ENCODE data around the gene KLRF2.
"Not testable (repeated sequence)": the region's sequence is repeated elsewhere in the genome, so short reads cannot be mapped to it uniquely, and the experiment has no call there.

The KLRF2 gene

DNA sequence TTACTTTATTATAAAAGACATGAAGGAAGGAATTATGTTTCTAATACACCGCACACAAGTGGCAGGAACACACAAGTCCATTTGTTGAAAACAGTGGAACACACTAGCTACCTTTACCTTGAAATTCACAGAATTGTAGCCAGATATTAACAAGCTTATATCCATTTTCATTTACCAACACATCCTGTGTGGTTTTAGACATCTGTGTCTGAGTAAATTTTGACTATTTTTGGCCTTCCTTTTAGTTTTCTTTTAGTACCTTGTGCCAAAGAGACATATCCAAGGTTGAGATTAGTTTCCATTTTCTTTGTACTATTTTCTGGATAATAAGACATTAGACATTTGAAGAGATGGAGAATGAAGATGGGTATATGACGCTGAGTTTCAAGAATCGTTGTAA, at the start of gene KLRF2:
Gene KLRF2 (plus strand): TSS at position 244 of the 400 bp plus-strand sequence. CDS start 107 bp downstream, at position 351.
- no peak for DNase-seq (ENCODE audit: low read depth)

- no peak for DNase-seq (ENCODE audit: low read depth)
Measured at GRCh38 chr12:9831720-9832119, 49.6 kb upstream of the KLRF2 start.

DNA sequence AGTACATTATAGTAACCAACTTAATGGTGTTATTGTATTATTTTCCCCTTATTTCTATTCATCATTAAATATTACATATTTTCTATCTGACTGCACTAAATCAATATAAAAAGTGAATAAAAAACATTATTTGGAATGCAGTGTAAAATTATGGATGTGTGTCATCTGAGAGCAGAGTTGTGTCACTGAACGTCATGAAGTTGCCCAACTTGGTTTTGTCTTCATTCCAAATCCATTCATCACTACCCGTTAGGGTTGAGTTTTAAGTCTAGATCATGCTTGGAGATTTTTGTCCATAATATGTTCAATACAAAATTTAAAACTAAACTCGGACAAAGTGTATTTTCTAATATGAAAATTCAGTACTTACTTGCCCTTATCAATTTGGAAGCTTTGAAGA, 37.9 kb upstream of the KLRF2 start:
- DNase-seq (ENCODE audit: low read depth), result no peak

DNA sequence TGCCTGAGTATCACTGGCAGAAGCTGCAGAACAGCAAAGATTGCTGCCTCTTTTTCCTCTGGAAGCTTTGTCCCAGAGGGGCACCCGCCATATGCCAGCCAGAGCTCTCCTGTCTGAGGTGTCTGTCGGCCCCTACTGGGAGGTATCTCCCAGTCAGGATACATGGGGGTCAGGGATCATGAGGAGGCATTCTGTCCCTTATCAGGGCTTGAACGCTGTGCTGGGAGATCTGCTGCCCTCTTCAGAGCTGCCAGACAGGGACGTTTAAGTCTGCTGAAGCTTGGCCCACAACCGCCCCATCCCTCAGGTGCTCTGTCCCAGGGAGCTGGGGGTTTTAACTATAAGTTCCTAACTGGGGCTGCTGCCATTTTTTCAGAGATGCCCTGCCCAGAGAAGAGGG, 32.4 kb upstream of the KLRF2 start:
- DNase-seq (ENCODE audit: low read depth), result no peak

GRCh38 chr12:9851050-9851449, 30.2 kb upstream of the KLRF2 start:
- DNase-seq (ENCODE audit: low read depth), result no peak

DNA sequence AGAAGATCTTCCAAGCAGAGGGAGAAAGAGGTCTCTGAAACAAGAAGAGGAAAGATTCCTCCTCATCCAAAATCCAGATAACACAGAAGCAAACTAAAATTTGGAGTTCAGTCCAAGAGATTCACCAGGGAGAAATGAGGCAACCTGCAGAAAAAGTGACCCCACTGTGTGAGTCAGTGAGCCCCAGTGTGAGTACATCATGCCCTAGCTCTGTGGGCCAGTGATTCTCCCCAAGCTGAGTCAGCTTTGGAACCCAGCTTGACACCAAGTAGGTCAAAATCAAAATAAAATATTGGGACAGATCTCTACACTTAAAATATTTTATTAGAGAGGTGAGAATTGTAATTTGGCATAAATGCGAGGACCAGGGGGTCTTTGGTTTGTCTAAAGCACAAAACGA, 29.4 kb upstream of the KLRF2 start:
- no peak for DNase-seq (ENCODE audit: low read depth)

GRCh38 chr12:9856151-9856550, 25.1 kb upstream of the KLRF2 start:
- DNase-seq (ENCODE audit: low read depth), result no peak

DNA sequence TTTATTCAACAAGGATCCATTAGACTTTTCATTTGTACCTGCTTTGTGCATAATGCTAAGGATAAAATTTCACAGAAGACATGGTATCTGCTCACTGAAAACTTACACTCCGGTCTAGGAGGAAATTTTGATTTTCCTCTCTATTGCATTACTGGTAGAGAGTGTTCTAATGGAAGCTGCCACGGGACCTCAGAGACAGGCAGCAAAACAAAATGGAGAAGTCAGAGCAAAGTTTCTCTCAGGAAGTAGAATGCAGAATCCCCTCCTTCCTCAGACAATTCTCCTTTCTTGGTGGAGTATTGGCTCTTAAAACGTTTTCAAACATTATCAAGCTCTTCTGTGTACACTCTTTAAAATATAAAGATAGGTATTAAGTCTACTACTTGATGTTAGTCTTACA, 24.4 kb upstream of the KLRF2 start:
- no peak for DNase-seq (ENCODE audit: low read depth)

- no peak for DNase-seq (ENCODE audit: low read depth)
Measured at GRCh38 chr12:9858135-9858534, 23.2 kb upstream of the KLRF2 start.

- DNase-seq (ENCODE audit: low read depth), result no peak
Measured at GRCh38 chr12:9864913-9865675, 16.2 kb upstream of the KLRF2 start.

DNA sequence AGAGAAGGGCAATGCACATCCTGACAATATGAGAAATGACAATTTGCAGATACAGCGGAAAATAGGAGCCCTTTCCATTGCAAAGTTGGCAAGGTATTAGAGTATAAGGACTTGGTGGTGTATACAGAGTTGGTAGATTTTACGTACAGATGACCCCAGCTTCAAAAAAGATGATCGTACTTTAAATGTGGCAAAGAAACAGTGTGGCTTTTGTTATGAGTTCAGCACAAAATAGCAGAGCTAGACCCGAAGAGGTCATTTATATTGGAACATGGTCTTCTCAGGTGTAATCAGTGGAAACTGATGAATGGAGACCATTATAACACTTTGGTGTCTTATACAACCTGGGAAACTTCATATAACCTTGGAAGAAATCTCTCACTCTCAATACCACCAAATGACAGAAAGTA, 14.4 kb upstream of the KLRF2 start:
- DNase-seq (ENCODE audit: low read depth), result no peak

GRCh38 chr12:9867531-9867930, 13.8 kb upstream of the KLRF2 start:
- DNase-seq (ENCODE audit: low read depth), result no peak

DNA sequence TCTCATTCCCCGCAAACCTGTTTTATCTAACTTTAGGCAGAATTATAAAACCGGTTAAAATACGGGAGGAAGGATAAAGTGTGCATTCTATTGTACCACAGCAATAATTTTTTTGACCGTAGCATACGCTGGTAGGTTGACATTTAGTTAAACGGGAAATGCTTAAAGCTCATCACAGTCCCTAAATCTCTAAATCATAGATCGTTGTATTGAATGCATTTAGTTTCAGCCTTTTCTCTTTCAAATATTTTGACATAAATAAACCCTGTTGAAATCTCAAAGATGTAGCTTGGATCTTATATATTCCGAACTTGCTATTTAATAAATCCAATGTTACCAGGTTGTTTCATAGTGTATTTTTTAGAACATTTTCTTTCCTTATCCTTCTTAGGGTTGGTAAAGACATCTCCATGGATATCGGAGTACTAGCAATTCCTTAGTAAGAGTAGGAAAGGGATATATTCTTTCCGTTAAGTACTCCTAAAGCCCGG, 12.9 kb upstream of the KLRF2 start:
- DNase-seq (ENCODE audit: low read depth), result no peak

DNA sequence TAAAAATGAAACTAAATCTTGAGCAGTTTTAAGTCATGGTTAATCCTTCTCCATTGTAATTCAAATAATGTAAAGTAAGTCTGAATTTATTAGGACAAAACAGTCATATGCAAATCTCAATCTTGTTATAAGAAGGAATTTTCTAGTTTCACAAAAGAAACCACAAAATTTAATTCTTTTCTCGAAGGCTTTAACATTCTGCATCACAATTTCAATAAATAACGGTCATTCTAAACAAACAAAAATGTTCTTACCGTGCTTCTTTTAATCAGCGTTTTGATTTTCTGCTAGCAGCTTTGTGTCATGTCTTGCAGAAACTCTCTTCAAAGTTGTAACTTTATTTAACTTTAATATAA, 12.4 kb upstream of the KLRF2 start:
- DNase-seq (ENCODE audit: low read depth), result no peak

DNA sequence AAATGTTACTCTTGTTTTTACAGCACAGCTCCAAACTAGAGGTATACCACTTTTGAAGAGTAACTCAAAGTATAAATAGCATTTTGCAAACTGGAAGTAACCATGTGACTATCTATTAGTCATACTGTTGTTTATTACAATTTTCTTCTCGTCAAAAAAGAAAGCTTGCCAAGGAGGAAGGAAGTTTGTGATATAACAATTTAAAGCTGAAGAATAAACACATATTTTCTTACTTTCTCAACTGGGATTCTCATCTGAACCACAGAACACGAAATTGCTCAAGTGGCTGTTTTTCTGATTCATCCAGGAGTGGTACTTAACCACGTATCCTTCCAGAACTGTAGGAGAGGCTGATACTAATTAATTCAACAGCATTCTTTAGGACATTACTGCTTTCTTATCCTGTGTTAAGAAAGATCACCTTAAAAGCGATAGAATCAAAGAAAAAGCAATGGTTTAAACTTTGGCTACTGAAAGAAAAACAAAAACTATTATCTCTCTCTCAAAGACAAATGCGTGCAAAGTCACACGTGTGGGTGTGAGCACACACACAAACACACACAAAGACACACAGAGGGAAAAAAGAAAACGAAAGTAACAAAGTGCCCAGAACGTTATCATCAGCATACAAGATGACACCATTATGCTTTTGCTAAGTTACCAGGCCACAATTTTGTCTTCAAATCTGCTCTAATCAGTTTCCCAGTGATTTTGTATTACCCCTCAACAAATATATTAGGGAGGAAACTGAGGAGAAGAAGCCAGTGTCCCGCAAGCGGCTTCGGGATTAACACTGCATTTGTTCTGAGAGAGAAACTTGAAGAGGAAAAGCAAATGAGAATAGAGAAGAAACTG, 11.8 kb upstream of the KLRF2 start, which contains the start of gene CLEC2B:
Gene CLEC2B (minus strand): TSS at position 48 of the 855 bp plus-strand sequence.
- no peak for DNase-seq (ENCODE audit: low read depth)

DNA sequence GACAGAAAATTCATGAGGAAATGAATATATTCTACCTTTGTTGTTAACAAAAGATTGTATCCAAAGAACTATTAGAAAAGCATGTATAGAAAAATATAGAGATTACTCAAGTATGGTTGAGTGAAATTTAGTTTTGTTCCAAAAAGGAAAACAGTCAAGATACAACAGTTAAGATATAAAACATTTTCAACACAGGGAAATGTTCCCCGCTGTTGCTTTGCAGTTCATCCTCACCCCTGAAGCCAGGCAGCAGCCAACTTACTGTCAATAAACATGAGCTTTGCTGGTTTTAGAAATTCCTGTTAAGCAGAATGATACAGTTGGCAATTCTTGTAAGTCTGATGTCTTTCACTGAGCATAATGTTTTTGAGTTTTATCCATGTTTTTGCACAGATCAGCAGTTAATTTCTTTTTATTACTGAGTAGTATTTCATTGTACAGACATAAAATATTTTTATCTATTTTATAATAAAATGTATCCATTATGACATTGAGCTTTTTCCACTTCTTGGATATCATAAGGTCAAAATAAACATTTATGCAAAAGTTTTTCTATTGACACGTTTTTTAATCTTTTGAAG, 10.9 kb upstream of the KLRF2 start:
- DNase-seq (ENCODE audit: low read depth), result no peak

DNA sequence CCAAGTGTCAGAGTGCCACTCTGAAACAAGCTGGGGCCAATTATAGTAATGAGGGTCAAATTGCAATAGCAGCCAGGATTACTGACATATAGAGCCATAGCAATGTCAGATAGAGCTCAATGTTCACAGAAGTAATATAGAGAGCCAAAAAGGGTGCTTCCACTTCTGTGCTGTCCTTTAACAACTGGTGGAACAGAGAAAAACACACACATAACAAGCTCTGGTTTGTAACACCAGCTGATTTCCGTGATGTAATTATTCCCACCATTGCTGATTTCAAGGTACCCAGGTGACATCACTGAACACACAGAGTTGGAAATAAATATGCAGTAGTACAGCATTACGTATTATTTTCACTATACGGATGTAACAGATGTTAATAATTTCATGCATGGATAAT, 9.1 kb upstream of the KLRF2 start:
- DNase-seq (ENCODE audit: low read depth), result no peak

- DNase-seq (ENCODE audit: low read depth), result no peak
Measured at GRCh38 chr12:9872742-9873141, 8.5 kb upstream of the KLRF2 start.

- DNase-seq (ENCODE audit: low read depth), result not testable (repeated sequence)
Measured at GRCh38 chr12:9876120-9876519, 5.2 kb upstream of the KLRF2 start.

DNA sequence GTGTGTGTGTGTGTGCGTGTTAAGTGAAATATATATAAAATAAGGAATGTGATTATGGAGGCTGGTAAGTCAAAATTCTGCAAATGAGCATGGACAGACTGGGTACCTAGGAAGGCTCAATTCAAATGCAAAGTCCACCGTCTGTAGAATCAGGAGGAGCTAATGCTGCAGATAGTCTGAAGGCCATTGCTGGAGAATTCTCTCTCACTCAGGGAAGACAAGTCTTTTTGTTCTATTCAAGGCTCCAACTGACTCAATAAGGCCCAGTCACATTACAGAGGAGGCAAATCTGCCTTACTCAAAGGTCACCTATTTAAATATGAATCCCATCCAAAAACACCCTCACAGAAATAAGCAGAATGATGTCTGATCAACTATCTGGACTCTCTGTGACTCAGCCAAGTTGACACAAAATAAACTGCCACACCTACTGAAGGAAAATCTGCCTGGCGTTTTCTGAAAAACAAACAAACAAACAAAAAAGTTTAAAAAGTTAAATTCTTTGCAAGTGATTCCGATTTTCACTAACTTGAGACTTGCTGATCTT, 684 bp upstream of the KLRF2 start:
- DNase-seq (ENCODE audit: low read depth), result no peak

DNA sequence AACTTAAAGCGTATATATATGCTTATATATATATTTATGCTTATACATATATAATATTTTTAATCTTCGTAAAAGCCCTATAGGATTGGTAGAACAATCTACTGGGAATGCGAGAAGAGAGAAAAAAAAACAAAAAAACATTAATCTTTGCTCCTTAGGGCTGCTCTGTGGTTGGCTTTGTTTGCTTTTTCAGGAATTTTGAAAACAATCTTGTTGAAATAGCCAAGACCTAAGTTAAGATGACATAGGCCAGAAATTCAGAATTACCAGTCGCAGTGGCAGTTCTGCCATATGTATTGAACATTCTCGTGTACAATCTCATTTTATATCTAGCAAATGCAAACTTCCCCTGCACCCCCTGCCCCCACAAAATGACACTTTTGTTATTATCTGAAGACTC, 699 bp downstream of the KLRF2 start:
- no peak for DNase-seq (ENCODE audit: low read depth)

DNA sequence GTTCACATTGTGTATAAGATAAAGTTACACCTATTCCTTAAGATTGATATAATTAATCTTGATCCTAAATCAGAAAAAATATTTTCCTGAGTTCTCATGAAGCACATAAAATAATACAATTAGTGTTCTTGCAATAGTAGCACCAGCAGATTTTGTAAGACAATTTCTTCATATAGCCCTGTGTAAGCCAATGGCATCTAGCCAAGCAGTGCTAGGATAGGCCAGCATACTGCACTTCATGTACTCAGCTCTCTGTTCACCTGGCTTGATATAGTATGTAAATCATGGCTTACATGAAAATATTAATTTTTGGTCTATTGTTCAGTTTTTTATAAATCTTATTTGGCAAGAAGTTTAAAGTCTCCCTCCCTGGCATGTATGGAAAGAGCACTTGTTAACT, 1.9 kb downstream of the KLRF2 start:
- no peak for DNase-seq (ENCODE audit: low read depth)

Measured in activated T-helper 1 cell treated with Interleukin-2 at 50 U/mL for 16 hours (primary cell).